ENCODE results near the gene UGT1A5. TPM values are rescaled to one million over a fixed set of nuclear protein-coding genes. Genes with fewer than 3 reads are reported as not detected.

UGT1A5 gene
- total and polyA plus RNA-seq, 4 donors, result not detected

DNA sequence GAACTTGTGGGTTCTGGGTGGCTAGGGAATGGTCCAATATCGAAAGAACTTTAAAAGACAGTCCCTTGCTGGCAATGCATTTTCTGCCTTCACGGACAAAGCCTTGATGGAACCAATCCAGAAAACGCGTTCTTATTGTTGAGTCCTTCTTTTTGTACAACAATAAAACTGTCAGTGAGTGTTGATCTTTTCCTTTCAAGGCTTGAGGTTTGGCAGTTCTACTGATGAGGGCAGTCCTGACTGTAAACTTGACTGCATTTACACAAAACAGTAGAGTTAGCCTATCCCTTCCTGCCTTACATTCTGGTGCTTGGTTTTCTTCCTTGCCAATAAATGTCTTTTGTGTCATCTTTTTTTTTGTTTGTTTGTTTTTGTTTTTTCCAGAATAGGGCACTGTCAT is 33.5 kb upstream of the UGT1A5 start:
- H3K36me3 ChIP-seq (ENCODE audit: control insufficient read depth, insufficient read depth, low read length), result no peaks in the 10 kb centered on the region
- H3K27ac ChIP-seq (ENCODE audit: low read depth, low read length), result no peak overlapping the region
- WGBS (ENCODE audit: insufficient coverage), result 19% methylated on average over 3 of the region's 4 CpGs

DNA sequence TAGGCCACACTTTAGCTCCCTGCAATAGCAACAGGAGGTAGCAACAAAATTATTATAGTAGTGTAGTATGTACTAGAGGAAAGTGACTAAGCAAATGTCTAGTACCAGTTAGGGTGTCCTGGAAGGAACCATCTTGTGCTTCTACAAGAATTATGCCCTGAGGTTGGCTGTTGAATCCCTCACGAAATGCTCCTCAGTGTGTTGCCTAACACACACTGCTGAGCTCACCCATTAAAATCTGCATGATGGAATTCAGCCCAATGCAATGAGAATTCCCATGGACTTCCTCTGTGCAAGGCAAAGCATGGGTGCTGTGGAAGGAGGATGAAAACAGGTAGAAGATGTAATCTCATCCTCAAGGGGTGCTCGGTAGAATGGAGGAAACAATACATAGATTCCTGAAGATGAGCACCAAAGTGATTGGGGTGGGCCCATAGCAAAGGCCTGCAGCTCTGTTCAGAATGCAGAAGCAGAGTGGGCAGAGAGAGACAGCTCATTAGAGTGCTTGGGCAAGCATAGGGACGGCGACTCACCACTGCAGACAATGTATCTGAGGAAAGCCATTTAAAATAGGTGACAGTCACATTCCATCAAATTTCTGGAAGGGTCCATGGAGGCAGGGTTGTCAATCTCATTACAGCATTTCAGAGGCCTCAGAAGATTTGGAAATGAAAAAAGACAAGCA is 32.2 kb upstream of the UGT1A5 start:
- DNase-seq (ENCODE audit: low read depth in 4 of 6, low spot score in 6 of 6), result no peak
- WGBS (ENCODE audit: insufficient coverage), result 89% methylated on average over 3 of the region's 4 CpGs
- H3K27ac ChIP-seq (ENCODE audit: low read depth, low read length), result no peak overlapping the region
- no peaks in the 10 kb centered on the region for H3K27me3 ChIP-seq (ENCODE audit: control insufficient read depth, insufficient read depth, low read length)
- H3K4me3 ChIP-seq (ENCODE audit: low read depth, low read length), result no peak overlapping the region
- no peaks in the 10 kb centered on the region for H3K4me1 ChIP-seq (ENCODE audit: control insufficient read depth, insufficient read depth, low read length)
- H3K36me3 ChIP-seq (ENCODE audit: control insufficient read depth, insufficient read depth, low read length), result no peaks in the 10 kb centered on the region
- no peaks in the 10 kb centered on the region for H3K9me3 ChIP-seq (ENCODE audit: control insufficient read depth, insufficient read depth, low read length)

More for the DNA sequence above, 33.5 kb upstream of the UGT1A5 start:
- no peaks in the 10 kb centered on the region for H3K9me3 ChIP-seq (ENCODE audit: control insufficient read depth, insufficient read depth, low read length)
- no peaks in the 10 kb centered on the region for H3K27me3 ChIP-seq (ENCODE audit: control insufficient read depth, insufficient read depth, low read length)
- DNase-seq (ENCODE audit: low read depth in 4 of 6, low spot score in 6 of 6), result peak in 1 of 6 donors; percentile 13
- H3K4me1 ChIP-seq (ENCODE audit: control insufficient read depth, insufficient read depth, low read length), result no peaks in the 10 kb centered on the region
- no peak overlapping the region for H3K4me3 ChIP-seq (ENCODE audit: low read depth, low read length)

DNA sequence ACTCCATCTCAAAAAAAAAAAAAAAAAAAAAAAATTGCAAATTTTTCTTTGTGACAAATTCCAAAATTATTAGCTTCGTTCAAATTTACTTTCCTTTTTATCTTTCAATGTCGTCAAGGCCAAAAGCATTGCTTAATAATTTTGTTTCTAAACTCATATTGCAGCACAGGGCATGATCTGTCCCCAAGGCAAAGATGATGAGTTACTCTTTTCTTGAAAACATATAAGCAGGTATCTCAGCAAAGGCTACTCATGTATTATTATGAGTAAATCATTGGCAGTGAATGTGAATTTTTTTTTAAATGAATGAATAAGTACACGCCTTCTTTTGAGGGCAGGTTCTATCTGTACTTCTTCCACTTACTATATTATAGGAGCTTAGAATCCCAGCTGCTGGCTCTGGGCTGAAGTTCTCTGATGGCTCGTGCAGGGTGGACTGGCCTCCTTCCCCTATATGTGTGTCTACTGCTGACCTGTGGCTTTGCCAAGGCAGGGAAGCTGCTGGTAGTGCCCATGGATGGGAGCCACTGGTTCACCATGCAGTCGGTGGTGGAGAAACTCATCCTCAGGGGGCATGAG is 31.1 kb upstream of the UGT1A5 start, which contains the start of gene UGT1A7:
Gene UGT1A7, plus strand, starts transcription at position 381 of the 579 bp plus-strand sequence. Its CDS starts 37 bp downstream, at position 418.
- Histone ChIP-seq H3K4me3 (ENCODE audit: low read depth, low read length) (no peak within 1 kb of the TSS), H3K9me3 (ENCODE audit: control insufficient read depth, insufficient read depth, low read length) (no peaks in the 10 kb centered on the region), H3K36me3 (ENCODE audit: control insufficient read depth, insufficient read depth, low read length) (no peaks in the 10 kb centered on the region), H3K27me3 (ENCODE audit: control insufficient read depth, insufficient read depth, low read length) (no peaks in the 10 kb centered on the region), H3K4me1 (ENCODE audit: control insufficient read depth, insufficient read depth, low read length) (no peaks in the 10 kb centered on the region), H3K27ac (ENCODE audit: low read depth, low read length) (no peak within 1 kb of the TSS)
- 100% methylated on average over 1 of the region's 5 CpGs for WGBS (ENCODE audit: insufficient coverage)
- no peak for DNase-seq (ENCODE audit: low read depth in 4 of 6, low spot score in 6 of 6)

DNA sequence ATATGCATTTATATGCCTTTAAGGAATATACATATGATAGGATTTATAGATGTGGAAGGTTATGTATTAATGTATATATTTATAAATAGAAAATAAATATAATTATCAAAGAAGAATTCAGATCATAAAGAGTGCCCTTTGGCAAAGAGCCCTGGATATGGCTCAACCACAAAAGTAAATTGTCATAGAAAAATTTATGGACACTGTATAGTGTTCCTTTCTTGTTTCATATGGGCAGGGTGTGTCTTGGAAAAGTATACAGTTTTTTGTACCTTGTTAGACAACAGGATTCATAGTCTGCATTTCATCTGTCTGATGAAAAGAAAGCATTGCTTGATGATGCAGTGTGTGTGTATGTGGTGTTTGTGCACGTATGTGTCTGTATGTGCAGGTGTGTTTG is 28.1 kb upstream of the UGT1A5 start:
- DNase-seq (ENCODE audit: low read depth in 4 of 6, low spot score in 6 of 6), result no peak
- Histone ChIP-seq H3K9me3 (ENCODE audit: control insufficient read depth, insufficient read depth, low read length) (no peaks in the 10 kb centered on the region), H3K4me3 (ENCODE audit: low read depth, low read length) (no peak overlapping the region), H3K27ac (ENCODE audit: low read depth, low read length) (no peak overlapping the region), H3K4me1 (ENCODE audit: control insufficient read depth, insufficient read depth, low read length) (no peaks in the 10 kb centered on the region), H3K36me3 (ENCODE audit: control insufficient read depth, insufficient read depth, low read length) (no peaks in the 10 kb centered on the region), H3K27me3 (ENCODE audit: control insufficient read depth, insufficient read depth, low read length) (no peaks in the 10 kb centered on the region)
- WGBS (ENCODE audit: insufficient coverage), result no CpG with 5 or more reads among the region's 1 CpG

DNA sequence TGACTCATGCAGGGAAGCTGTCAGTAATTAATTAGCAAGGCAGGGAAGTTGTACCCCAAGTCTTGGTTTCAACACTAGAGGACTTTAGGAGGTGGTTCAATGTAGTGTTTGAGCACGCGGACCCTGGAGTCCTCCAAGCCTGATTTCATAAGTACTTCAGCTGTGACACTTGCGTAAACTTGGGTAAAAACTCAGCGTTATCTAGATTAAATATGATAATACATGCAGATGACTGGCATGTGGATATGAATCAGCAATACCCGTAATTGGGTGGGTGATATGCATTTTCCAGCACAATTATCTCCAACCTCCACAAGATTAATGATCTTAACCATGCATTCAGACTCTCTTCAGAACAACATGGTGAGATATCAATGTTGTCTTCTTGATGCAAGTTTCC is 25.8 kb upstream of the UGT1A5 start:
- DNase-seq (ENCODE audit: low read depth in 4 of 6, low spot score in 6 of 6), result no peak
- Histone ChIP-seq H3K27ac (ENCODE audit: low read depth, low read length) (no peak overlapping the region), H3K9me3 (ENCODE audit: control insufficient read depth, insufficient read depth, low read length) (no peaks in the 10 kb centered on the region), H3K36me3 (ENCODE audit: control insufficient read depth, insufficient read depth, low read length) (no peaks in the 10 kb centered on the region), H3K4me1 (ENCODE audit: control insufficient read depth, insufficient read depth, low read length) (no peaks in the 10 kb centered on the region), H3K27me3 (ENCODE audit: control insufficient read depth, insufficient read depth, low read length) (no peaks in the 10 kb centered on the region), H3K4me3 (ENCODE audit: low read depth, low read length) (no peak overlapping the region)
- 67% methylated on average over 3 of the region's 5 CpGs for WGBS (ENCODE audit: insufficient coverage)

DNA sequence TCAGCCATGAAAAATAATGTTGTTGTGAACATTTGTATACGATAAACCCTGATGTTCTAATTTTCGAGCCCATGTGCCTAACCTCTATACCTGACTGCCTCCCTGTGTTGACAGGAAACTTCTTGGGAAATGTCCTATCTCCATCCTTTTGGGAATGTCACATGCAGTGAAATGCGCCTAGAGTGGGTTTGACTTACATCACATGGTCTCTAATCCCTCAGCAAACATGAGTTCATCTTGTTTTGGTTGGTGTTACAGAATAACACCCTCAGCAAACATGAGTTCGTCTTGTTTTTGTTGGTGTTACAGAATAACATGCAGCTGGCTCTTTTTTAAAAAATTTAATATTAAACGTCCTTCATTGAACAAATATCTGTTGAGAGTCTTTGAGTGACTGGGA is 24.4 kb upstream of the UGT1A5 start:
- no peak overlapping the region for H3K27ac ChIP-seq (ENCODE audit: low read depth, low read length)
- H3K27me3 ChIP-seq (ENCODE audit: control insufficient read depth, insufficient read depth, low read length), result no peaks in the 10 kb centered on the region
- no peaks in the 10 kb centered on the region for H3K36me3 ChIP-seq (ENCODE audit: control insufficient read depth, insufficient read depth, low read length)
- 100% methylated on average over 2 of the region's 5 CpGs for WGBS (ENCODE audit: insufficient coverage)
- no peaks in the 10 kb centered on the region for H3K4me1 ChIP-seq (ENCODE audit: control insufficient read depth, insufficient read depth, low read length)
- H3K9me3 ChIP-seq (ENCODE audit: control insufficient read depth, insufficient read depth, low read length), result no peaks in the 10 kb centered on the region
- H3K4me3 ChIP-seq (ENCODE audit: low read depth, low read length), result no peak overlapping the region
- no peak for DNase-seq (ENCODE audit: low read depth in 4 of 6, low spot score in 6 of 6)

DNA sequence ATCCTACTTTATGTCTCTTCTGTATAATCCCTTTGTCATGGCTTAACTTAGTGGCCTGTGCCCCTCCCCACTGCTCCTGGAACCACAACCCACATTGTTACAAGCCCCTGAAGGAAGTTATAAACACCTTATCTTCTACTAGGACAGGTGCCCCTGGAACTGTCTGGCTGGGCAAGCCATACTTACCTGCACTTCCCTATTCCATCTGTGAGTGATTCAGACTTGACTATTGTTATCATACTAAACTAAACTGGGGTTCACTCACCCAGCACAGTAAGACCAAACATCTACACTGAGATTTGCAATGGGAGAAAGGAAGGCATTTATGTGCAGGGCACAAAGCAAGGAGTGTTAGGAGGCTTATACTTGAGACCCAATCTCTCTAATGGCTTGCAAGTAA is 23.7 kb upstream of the UGT1A5 start:
- no peak overlapping the region for H3K4me3 ChIP-seq (ENCODE audit: low read depth, low read length)
- no peaks in the 10 kb centered on the region for H3K27me3 ChIP-seq (ENCODE audit: control insufficient read depth, insufficient read depth, low read length)
- no peaks in the 10 kb centered on the region for H3K4me1 ChIP-seq (ENCODE audit: control insufficient read depth, insufficient read depth, low read length)
- no peak overlapping the region for H3K27ac ChIP-seq (ENCODE audit: low read depth, low read length)
- no peak for DNase-seq (ENCODE audit: low read depth in 4 of 6, low spot score in 6 of 6)
- no peaks in the 10 kb centered on the region for H3K9me3 ChIP-seq (ENCODE audit: control insufficient read depth, insufficient read depth, low read length)
- H3K36me3 ChIP-seq (ENCODE audit: control insufficient read depth, insufficient read depth, low read length), result no peaks in the 10 kb centered on the region

DNA sequence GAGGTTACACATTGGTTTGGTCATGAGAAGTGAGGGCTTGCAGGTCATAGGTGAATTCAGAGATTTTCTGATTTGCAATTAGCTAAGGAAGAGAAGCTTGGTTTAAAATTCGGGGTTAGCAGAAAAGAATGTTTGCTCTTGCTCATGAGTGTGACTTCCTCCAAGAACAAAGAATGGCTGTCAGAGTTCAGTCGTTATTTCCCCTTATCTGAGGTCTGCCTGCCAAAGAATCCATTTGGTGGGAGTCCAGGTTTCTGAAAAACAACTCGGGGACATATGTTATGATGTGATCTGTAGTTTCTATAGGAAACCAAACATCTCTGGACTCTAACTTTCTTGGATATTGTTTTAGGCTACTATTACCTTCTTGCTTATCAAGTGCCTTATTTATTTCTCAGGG is 23.2 kb upstream of the UGT1A5 start:
- no peaks in the 10 kb centered on the region for H3K36me3 ChIP-seq (ENCODE audit: control insufficient read depth, insufficient read depth, low read length)
- WGBS (ENCODE audit: insufficient coverage), result 52% methylated on average over 2 of the region's 3 CpGs
- no peaks in the 10 kb centered on the region for H3K9me3 ChIP-seq (ENCODE audit: control insufficient read depth, insufficient read depth, low read length)
- H3K4me3 ChIP-seq (ENCODE audit: low read depth, low read length), result no peak overlapping the region
- H3K27ac ChIP-seq (ENCODE audit: low read depth, low read length), result no peak overlapping the region
- H3K27me3 ChIP-seq (ENCODE audit: control insufficient read depth, insufficient read depth, low read length), result no peaks in the 10 kb centered on the region
- H3K4me1 ChIP-seq (ENCODE audit: control insufficient read depth, insufficient read depth, low read length), result no peaks in the 10 kb centered on the region
- no peak for DNase-seq (ENCODE audit: low read depth in 4 of 6, low spot score in 6 of 6)

DNA sequence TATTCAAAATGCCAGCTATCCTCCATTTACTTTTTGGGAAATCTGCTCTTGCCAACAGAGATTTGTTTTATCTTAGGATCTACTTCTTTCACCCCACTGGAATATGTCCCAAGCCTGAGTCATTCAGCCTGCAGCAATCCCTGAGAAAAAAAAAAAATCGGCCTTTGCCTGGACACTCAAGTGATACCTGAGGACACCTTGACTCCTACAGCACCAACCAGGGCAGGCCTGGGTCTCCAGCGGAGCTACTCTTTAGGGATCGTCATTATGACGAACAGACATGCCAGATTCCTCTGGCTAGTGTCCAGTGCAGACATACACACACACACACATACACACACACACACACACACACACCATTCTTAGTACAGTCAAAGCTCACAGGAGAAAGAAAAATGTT is 22.3 kb upstream of the UGT1A5 start:
- no peak overlapping the region for H3K4me3 ChIP-seq (ENCODE audit: low read depth, low read length)
- no peaks in the 10 kb centered on the region for H3K27me3 ChIP-seq (ENCODE audit: control insufficient read depth, insufficient read depth, low read length)
- H3K4me1 ChIP-seq (ENCODE audit: control insufficient read depth, insufficient read depth, low read length), result no peaks in the 10 kb centered on the region
- no peaks in the 10 kb centered on the region for H3K36me3 ChIP-seq (ENCODE audit: control insufficient read depth, insufficient read depth, low read length)
- no peak for DNase-seq (ENCODE audit: low read depth in 4 of 6, low spot score in 6 of 6)
- 90% methylated on average over 1 of the region's 4 CpGs for WGBS (ENCODE audit: insufficient coverage)
- no peak overlapping the region for H3K27ac ChIP-seq (ENCODE audit: low read depth, low read length)
- H3K9me3 ChIP-seq (ENCODE audit: control insufficient read depth, insufficient read depth, low read length), result no peaks in the 10 kb centered on the region
